GM21515 (cell line): ENCODE results near the gene DNM2.

ENCODE experiments used
- ATAC-seq: cut with Tn5 transposase; IDR thresholded peaks from one replicate; pipeline ENCODE4 v1.9.1; 2021; ENCODE audit not compliant: unreplicated experiment

The DNM2 gene

DNA sequence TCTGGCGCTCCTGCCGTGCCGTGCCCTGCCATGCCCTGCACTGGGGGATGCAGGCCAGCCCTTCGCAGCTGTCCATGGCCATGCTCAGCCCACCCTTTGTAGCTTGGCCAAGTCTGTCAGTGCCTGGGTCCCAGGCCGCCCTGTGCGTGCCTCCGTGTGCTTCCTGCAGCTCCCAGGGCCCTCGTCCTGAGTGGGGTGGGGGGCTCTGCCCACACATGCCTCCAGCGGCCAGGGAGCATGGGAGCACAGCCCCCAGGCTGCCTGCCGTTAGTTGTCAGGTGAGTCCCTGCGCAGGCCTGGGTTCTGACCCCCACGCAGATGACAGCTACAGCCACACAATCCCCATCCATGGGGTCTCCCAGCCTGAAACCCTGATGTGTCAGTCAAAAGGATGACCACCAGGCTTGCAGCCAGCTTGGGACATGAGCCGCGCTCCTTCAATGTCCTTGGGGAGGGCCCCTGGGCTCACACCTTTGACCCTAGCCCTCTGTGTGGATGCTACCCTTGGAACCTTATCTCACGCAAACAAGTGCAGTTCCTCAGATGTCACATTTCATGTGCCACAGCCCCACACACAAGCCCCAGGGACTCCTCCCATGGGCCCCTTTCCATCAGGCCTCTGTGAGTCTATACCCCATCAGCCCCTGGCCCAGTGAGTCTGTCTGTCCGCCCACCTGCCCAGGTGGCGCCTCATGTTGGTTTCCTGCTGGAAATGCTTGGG is 93.7 kb downstream of the DNM2 start:
- ATAC-seq, result no peak

GRCh38 chr19:10812196-10812595 is 94.3 kb downstream of the DNM2 start:
- no peak for ATAC-seq

DNA sequence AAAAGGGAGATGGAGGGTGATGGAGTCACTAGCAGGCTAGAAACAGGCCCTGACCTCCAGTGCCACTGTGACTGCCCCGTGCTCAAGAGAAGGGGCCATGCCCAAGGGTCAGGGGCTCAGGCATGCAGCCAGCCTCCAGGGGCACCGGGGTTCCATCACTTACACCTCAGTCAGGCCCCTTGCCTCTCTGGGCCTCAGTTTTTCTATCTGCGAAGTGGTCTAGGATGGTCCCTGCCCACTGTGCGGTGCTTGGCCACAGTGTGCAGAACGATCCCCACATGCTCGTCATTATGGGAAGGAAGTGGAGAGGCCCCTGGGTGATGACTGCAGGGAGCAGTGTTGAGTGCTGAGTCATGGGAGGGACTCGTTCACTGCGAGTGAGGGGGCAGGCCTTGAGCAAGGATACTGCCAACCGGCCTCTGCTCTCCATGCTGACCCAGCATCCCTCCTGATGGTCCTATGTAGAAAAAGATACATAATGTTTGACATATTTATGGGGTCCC is 95.1 kb downstream of the DNM2 start:
- ATAC-seq, result no peak

GRCh38 chr19:10815007-10815536 is 97.2 kb downstream of the DNM2 start:
- no peak for ATAC-seq

- no peak for ATAC-seq
Observed at GRCh38 chr19:10815969-10816644, 98.2 kb downstream of the DNM2 start.

GRCh38 chr19:10816691-10817090 is 98.8 kb downstream of the DNM2 start:
- ATAC-seq, result no peak

GRCh38 chr19:10817291-10818038 is 99.6 kb downstream of the DNM2 start:
- ATAC-seq, result no peak

GRCh38 chr19:10818301-10819123 is 100.6 kb downstream of the DNM2 start:
- ATAC-seq, result no peak

GRCh38 chr19:10819124-10820060 is 101.5 kb downstream of the DNM2 start:
- no peak for ATAC-seq

DNA sequence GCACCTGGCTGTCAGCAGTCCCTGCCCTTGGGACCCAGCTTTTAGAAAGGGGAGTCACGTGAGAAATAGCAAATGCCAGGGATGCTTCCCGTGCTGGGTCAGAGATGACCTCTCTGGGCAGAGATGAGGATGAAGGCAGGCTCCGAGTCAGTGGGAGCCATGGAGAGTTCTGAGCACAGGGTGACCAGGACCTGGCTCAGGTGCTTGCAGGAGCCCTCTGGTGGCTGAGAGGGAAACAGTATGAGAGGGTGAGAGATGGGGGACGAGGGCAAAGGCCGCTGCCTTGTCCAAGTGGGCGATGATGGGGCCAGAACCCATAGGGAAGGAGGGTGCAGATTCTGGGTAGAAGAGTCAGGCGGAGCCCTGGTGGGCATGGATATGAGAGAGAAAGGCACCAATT is 102.3 kb downstream of the DNM2 start:
- ATAC-seq, result no peak

DNA sequence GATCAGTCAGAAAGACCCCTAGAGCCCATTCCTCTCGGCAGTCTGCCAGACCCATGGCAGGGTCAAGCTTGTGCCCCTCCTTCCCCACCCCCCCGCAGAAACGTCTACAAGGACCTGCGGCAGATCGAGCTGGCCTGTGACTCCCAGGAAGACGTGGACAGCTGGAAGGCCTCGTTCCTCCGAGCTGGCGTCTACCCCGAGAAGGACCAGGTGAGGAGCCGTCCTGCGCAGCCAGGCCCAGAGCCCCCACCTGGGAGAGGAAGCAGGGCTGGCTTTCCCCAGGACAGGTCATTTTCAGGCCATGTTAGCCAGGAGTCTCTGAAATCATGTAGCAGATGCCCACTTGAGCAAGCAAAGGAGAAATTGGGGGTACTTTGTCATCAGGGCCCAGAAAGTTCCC is 105.8 kb downstream of the DNM2 start:
- no peak for ATAC-seq

DNA sequence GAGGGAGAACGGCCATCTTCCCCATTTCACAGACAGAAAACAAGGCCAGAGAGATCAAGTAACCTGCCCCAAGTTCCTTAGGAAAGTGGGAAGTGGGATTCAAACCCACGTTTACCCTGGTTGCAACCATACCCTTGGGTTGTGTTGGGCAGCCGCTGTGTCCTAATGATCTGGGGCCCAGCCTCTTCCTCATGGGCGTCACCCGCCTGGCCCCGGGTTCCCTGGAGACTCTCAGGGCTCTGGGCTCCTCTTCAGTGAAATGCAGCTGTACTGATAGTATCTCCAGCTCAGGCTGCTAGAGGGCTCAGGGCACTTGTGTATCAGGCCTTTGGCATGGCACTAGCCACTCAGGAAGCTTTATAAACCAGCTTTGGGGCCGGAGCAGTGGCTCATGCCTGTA is 108.4 kb downstream of the DNM2 start:
- ATAC-seq, result no peak

- ATAC-seq, result no peak
Observed at GRCh38 chr19:10826846-10827245, 109.0 kb downstream of the DNM2 start.

DNA sequence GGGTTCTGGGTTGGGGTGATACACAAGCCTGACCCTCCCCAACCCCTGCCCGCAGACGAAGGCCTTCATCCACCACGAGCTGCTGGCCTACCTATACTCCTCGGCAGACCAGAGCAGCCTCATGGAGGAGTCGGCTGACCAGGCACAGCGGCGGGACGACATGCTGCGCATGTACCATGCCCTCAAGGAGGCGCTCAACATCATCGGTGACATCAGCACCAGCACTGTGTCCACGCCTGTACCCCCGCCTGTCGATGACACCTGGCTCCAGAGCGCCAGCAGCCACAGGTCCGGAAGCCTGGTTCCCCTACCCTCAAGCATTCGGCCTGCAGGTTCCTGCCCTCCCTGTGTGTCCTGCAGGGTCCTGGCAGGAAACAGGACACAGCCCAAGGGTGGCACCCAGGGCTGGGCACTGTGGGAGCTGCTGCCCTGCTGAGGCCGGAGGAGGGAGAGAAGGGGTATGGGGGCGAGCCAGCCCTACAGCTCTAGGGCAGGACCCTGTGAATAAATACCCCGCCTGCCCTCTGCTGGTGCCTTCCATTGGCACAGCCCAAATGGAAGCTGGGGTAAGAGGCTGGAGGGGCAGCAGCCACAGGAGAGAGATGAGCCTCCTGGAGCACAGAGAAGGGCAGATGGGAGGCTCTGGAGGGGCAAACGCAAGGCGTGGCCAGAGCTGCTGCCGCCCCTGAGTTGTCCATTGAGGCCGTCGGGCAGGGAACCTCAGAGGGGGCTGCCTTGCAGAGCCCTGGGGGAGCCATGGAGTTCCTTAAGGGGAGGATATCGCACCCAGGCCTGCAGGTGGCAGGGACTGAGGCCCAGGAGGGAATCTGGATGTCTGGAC is 111.3 kb downstream of the DNM2 start:
- ATAC-seq, result no peak

DNA sequence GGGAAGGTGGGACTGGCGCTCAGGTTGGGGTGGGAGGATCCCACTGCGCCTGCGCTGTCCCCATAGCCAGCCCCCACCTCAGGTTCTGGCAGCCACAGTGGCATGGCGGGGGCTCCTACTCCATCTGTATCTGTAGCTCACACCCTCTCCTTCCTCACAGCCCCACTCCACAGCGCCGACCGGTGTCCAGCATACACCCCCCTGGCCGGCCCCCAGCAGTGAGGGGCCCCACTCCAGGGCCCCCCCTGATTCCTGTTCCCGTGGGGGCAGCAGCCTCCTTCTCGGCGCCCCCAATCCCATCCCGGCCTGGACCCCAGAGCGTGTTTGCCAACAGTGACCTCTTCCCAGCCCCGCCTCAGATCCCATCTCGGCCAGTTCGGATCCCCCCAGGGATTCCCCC is 112.1 kb downstream of the DNM2 start:
- ATAC-seq, result no peak

DNA sequence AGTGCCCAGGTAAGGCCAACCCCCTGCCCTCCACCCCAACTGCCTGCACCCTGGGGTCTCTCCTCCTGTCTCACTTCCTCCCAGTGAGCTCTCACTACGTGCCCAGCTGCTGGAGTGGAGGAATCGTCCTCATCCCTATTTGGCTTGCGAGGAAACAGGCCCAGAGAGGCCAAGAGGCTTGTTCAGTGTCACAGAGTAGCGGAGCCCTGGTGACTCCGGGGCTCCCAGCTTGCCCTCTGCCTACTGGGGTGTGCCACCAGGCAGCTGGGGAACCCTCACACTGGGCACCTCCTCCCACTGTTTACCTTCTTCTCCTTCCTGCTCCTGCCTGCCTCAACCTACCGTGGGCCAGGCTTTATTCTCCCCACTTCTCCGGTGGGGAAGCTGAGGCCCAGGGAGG is 112.5 kb downstream of the DNM2 start:
- ATAC-seq, result no peak

- ATAC-seq, result no peak
Observed at GRCh38 chr19:10830931-10831779, 113.3 kb downstream of the DNM2 start.
